ENCODE data around the gene TBC1D1.
A peak's percentile ranks its signal among the peaks of the same experiment; 100 is the strongest.

The TBC1D1 gene

GRCh38 chr4:37890801-37891259 is at the start of gene TBC1D1:
Gene TBC1D1 (plus strand): TSS chr4:37891084. CDS start chr4:37902096, 11,012 bp downstream.
- DNase-seq (ENCODE audit: low read depth), result peak; percentile 33

- DNase-seq (ENCODE audit: low read depth), result no peak
Measured at GRCh38 chr4:37844204-37844603, 46.7 kb upstream of the TBC1D1 start.

- DNase-seq (ENCODE audit: low read depth), result no peak
Measured at GRCh38 chr4:37845201-37845600, 45.7 kb upstream of the TBC1D1 start.

GRCh38 chr4:37847311-37847884 is 43.5 kb upstream of the TBC1D1 start:
- no peak for DNase-seq (ENCODE audit: low read depth)

- no peak for DNase-seq (ENCODE audit: low read depth)
Measured at GRCh38 chr4:37852376-37852775, 38.5 kb upstream of the TBC1D1 start.

GRCh38 chr4:37858112-37858511 is 32.8 kb upstream of the TBC1D1 start:
- DNase-seq (ENCODE audit: low read depth), result no peak

GRCh38 chr4:37858872-37859271 is 32.0 kb upstream of the TBC1D1 start:
- DNase-seq (ENCODE audit: low read depth), result no peak

- no peak for DNase-seq (ENCODE audit: low read depth)
Measured at GRCh38 chr4:37860266-37860665, 30.6 kb upstream of the TBC1D1 start.

GRCh38 chr4:37862961-37863360 is 27.9 kb upstream of the TBC1D1 start:
- DNase-seq (ENCODE audit: low read depth), result no peak

GRCh38 chr4:37864786-37865185 is 26.1 kb upstream of the TBC1D1 start:
- DNase-seq (ENCODE audit: low read depth), result no peak

- DNase-seq (ENCODE audit: low read depth), result no peak
Measured at GRCh38 chr4:37865450-37865849, 25.4 kb upstream of the TBC1D1 start.

GRCh38 chr4:37867102-37867501 is 23.8 kb upstream of the TBC1D1 start:
- no peak for DNase-seq (ENCODE audit: low read depth)

GRCh38 chr4:37868238-37868637 is 22.6 kb upstream of the TBC1D1 start:
- DNase-seq (ENCODE audit: low read depth), result no peak

GRCh38 chr4:37872310-37872988 is 18.4 kb upstream of the TBC1D1 start:
- DNase-seq (ENCODE audit: low read depth), result no peak

GRCh38 chr4:37873386-37873785 is 17.5 kb upstream of the TBC1D1 start:
- peak; percentile 64 for DNase-seq (ENCODE audit: low read depth)

- DNase-seq (ENCODE audit: low read depth), result no peak
Measured at GRCh38 chr4:37876156-37876555, 14.7 kb upstream of the TBC1D1 start.

GRCh38 chr4:37879365-37879764 is 11.5 kb upstream of the TBC1D1 start:
- no peak for DNase-seq (ENCODE audit: low read depth)

- DNase-seq (ENCODE audit: low read depth), result no peak
Measured at GRCh38 chr4:37881811-37882210, 9.1 kb upstream of the TBC1D1 start.

- DNase-seq (ENCODE audit: low read depth), result peak; percentile 19
Measured at GRCh38 chr4:37882665-37883296, 8.1 kb upstream of the TBC1D1 start.

GRCh38 chr4:37884855-37885487 is 5.9 kb upstream of the TBC1D1 start:
- no peak for DNase-seq (ENCODE audit: low read depth)

- DNase-seq (ENCODE audit: low read depth), result no peak
Measured at GRCh38 chr4:37885496-37885895, 5.4 kb upstream of the TBC1D1 start.

GRCh38 chr4:37889849-37890800 is 759 bp upstream of the TBC1D1 start:
- DNase-seq (ENCODE audit: low read depth), result no peak

Data from ELR (cell line).